ENCODE data around the gene FBXO31.

Gene FBXO31

GRCh38 chr16:87278191-87279093 is 105.1 kb downstream of the FBXO31 start:
- DNase-seq (ENCODE audit: low read depth): peak; percentile 11
